Muscle of leg (tissue), 11 donors: ENCODE data around the gene BCAS3. TPM values are rescaled to one million over a fixed set of nuclear protein-coding genes. Genes with fewer than 3 reads are reported as not detected.
A peak's percentile ranks its signal among the peaks of the same experiment; 100 is the strongest.

Experiments
- DNase-seq: peaks from one replicate; pipeline ENCODE4 v3.0.0; 2013
- H3K27ac ChIP-seq: one replicate; pipeline ENCODE4 v1.5.1; 2013; ENCODE audit warnings: mild to moderate bottlenecking, low read length, control low read depth
- H3K27me3 ChIP-seq: one replicate; pipeline ENCODE4 v1.6.1; 2013; ENCODE audit warnings: low read length; ENCODE audit not compliant: control insufficient read depth, insufficient read depth
- H3K36me3 ChIP-seq: one replicate; pipeline ENCODE4 v1.6.1; 2013; ENCODE audit warnings: low read length; ENCODE audit not compliant: control insufficient read depth, insufficient read depth
- H3K4me1 ChIP-seq: one replicate; pipeline ENCODE4 v1.6.1; 2013; ENCODE audit warnings: low read length; ENCODE audit not compliant: control insufficient read depth, insufficient read depth
- H3K4me3 ChIP-seq: one replicate; pipeline ENCODE4 v1.5.1; 2013; ENCODE audit warnings: low read length, control low read depth
- H3K9me3 ChIP-seq: replicated peaks from 2 replicates; pipeline ENCODE4 v1.6.1; 2013; ENCODE audit warnings: low read depth, low read length; ENCODE audit not compliant: control insufficient read depth
- WGBS: methylation state at CpG from one replicate; pipeline ENCODE4 v1.1.5; 2013; ENCODE audit warnings: missing lambda C conversion rate; ENCODE audit not compliant: insufficient coverage; 5-methylcytosine and 5-hydroxymethylcytosine counted together
- polyA plus RNA-seq, 8 donors: library from polyadenylated mRNA; unstranded; fragments of 120-200 nt; gene quantifications; one replicate each; pipeline versions ENCODE4 v1.2.1 to v1.2.3, GENCODE V29; 2013; ENCODE audit warnings: inconsistent platforms in 1 of 8, low replicate concordance in 1 of 8; ENCODE audit not compliant: insufficient read length in 8 of 8, insufficient read depth in 1 of 8
- total RNA-seq: library from RNA; stranded (reverse); fragments of 120-200 nt; gene quantifications from one replicate; pipeline ENCODE4 v1.2.4, GENCODE V29; 2013

The BCAS3 gene
- total and polyA plus RNA-seq, 9 donors = 7.6 to 15.8 (median 9.5) TPM

DNA sequence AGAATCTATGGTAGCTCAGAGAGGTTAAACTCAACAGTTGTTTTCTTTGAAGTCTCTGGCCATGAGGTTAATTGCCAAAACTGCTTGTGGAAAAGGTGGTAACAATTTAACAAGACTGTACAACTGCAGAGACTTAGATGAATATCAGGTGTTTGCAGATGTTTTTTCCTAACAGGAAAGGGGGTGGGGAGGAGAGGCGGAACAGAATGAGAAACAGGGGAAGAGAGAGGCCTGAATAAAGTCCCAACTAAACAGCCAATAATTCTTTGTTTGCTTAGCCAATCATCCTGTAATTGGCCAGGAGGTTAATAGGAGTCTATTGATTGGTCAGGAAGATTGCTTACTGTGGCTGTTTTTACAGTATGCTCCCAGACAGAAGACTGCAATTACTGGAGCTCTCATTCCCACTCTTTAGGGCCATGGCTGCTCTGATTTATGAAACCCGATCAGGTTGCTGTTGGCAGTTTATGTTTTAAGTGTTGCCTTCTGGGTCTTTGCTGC is 472.3 kb downstream of the BCAS3 start:
- no peak overlapping the region for H3K4me3 ChIP-seq
- H3K36me3 ChIP-seq = no peaks in the 10 kb centered on the region
- no peaks in the 10 kb centered on the region for H3K27me3 ChIP-seq
- DNase-seq = no peak
- H3K27ac ChIP-seq = no peak overlapping the region
- no peaks in the 10 kb centered on the region for H3K9me3 ChIP-seq
- WGBS = no CpG with 5 or more reads among the region's 2 CpGs
- peaks cover 10% of the 10 kb centered on the region for H3K4me1 ChIP-seq

DNA sequence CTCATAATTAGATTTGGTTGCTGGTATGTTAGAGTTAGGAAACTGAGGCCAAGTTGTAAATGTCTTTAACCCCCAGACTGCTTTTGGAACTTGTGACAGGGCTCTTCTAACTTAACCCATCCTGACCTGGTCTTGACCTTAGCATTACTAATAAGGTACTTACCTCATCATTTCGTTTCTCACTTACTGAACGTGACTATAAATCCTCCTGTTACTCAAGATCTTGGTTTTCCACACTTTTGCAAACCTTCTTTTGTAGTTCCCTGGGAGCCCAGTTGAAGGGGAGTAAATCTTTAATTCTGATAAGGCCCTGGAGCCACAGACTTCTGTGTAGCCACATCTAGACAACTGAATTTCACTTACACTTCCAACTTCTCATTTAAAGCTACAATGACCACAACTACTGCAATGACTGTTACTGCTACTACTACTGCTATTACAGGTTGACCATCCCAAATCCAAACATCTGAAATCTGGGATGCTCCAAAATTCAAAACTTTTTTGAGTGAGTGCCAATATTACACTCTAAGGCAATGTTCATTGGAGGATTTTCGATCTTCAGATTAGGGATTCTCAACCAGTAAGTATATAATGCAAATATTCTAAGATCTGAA is 473.1 kb downstream of the BCAS3 start:
- WGBS = no CpG with 5 or more reads among the region's 3 CpGs
- no peak for DNase-seq
- H3K27ac ChIP-seq = no peak overlapping the region

DNA sequence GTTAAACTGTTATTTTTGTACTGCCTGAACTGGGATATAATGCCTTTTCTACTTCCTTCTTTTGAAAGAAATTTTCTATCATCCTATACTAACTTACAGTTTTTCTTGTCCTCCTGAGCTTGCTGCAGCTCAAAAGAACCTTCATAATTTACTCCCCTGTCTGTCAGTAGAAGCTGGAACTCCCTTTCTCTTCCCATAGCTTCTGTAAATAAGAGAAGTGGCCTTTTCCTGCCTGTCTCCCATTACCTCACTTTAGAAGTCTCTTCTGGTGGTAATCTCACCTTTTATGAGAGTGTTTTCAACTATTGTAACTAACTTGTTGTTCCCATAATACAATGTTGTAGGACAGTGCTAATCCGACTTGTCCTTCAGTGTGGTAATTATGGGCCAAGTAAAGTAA is 475.2 kb downstream of the BCAS3 start:
- Histone ChIP-seq H3K4me1 (no peaks in the 10 kb centered on the region), H3K9me3 (no peaks in the 10 kb centered on the region), H3K27me3 (no peaks in the 10 kb centered on the region), H3K27ac (no peak overlapping the region), H3K36me3 (no peaks in the 10 kb centered on the region), H3K4me3 (no peak overlapping the region)
- no peak for DNase-seq
- no CpG with 5 or more reads among the region's 1 CpG for WGBS

More for the DNA sequence above, 473.1 kb downstream of the BCAS3 start:
- no peak overlapping the region for H3K4me3 ChIP-seq
- no peaks in the 10 kb centered on the region for H3K36me3 ChIP-seq
- H3K9me3 ChIP-seq = no peaks in the 10 kb centered on the region
- peaks cover 5% of the 10 kb centered on the region for H3K4me1 ChIP-seq
- no peaks in the 10 kb centered on the region for H3K27me3 ChIP-seq

DNA sequence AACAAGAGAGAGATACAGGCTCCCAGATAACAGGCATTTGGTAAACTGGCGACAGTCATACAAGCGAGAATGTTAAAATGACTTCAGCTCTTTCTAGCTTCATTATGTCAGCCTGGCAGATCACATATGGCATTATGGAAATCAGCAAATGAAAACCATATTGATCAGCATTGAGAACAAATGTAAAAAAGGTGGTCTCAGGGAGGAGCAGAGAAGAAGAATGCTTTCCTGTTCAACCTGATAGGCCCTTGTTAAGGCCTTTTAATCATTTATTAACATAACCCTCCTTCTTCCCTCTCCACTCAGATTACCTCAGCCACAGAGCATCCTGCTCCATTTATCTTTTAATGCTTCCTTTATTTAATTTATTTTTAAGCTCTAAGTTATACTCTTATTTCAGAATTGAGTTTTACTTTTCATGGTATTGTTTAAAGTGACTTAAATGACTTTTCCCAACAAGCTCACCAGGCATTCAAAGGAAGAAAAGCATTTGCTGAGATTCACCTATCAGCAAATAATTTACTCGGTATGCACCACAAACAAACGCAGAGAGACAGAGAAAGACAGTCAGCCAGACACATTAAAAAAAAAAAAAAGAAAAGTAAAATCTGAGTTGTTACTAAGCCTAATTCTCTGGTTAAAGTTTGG is 478.1 kb downstream of the BCAS3 start:
- WGBS = no CpG with 5 or more reads among the region's 4 CpGs
- Histone ChIP-seq H3K4me1 (peaks cover 2% of the 10 kb centered on the region), H3K27me3 (no peaks in the 10 kb centered on the region), H3K27ac (no peak overlapping the region), H3K9me3 (no peaks in the 10 kb centered on the region), H3K4me3 (no peak overlapping the region), H3K36me3 (no peaks in the 10 kb centered on the region)
- DNase-seq = no peak

DNA sequence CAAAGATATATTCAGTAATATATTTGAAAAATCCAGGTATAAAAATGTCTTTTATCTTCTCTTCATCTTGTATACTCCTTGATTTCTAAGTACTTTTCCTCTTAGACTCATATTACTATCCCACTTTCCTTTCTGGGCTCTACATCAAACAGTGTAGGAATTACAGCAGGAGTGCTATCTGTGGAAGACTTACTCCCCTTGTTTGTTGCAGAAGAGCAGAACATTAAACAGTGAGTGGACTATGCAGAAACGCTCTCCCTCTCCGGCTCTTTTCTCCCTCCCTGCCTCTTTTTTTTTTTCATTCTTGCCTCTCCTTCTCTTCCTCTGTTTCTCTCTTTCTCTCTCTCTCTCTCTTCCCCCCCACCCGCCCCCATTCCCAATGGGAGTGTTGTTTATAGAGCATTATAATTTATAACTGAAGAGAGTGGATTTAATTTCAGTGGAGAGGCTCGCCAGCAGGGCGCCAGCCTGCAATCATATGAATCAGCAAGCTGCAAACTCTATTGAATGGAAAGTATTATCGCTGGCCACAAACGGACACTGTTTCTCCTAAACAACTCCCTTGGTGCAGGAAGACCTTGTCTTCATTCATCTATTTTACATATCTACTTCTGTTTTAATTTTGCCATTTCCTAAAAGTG is 479.7 kb downstream of the BCAS3 start:
- Histone ChIP-seq H3K4me1 (peaks cover 2% of the 10 kb centered on the region), H3K4me3 (no peak overlapping the region), H3K27ac (peak overlapping the region; percentile 15), H3K27me3 (no peaks in the 10 kb centered on the region), H3K9me3 (no peaks in the 10 kb centered on the region), H3K36me3 (no peaks in the 10 kb centered on the region)
- WGBS = no CpG with 5 or more reads among the region's 7 CpGs
- peak; percentile 69 for DNase-seq

DNA sequence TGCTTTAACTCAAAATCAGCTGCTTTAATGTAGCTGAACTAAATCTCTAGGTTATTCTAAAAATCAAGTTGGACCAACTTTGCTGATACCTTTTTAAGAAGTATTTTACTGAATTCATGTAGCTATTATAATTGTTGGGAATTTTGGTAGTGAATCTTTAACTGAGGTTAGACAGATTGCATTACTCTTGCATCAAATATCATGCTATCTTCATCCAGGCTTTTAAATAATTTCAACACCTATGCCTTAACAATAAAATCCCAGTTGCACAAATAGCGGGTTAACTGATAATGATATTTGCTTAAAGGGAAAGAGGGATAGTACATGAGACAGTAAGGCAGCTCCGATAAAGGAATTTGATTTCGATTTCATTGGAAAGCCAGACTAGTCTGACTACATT is 480.7 kb downstream of the BCAS3 start:
- Histone ChIP-seq H3K9me3 (no peaks in the 10 kb centered on the region), H3K36me3 (no peaks in the 10 kb centered on the region), H3K4me3 (no peak overlapping the region), H3K27me3 (no peaks in the 10 kb centered on the region), H3K27ac (no peak overlapping the region), H3K4me1 (peaks cover 2% of the 10 kb centered on the region)
- no CpG with 5 or more reads among the region's 3 CpGs for WGBS
- DNase-seq = no peak

DNA sequence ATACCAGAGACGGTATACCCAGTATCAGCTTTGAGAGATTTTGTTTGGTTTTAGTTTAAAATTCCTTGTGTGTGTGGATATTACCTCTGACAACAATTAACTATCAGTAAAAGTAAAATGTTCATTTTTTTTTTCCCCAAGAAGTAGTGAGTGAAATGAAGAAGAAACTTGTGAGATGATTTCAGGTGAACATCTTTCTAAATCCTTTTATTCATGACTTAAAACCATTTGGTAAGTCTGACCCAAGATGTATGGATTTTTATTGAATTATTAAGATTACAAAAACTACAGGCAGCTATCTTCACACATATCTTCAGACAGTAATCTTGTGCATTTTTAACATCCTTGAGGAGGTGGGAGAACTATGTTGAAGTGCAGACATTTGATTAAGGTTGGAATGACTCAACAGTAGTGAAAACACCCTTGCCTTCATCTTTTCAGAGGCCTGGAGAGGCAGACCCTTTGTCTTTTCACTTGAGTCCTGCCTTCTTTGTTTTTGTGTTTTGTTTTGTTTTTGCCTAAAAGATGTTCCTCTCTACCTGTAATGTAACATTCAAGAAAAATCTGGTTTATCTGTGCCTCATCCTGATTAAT is 481.7 kb downstream of the BCAS3 start:
- no peak overlapping the region for H3K27ac ChIP-seq
- no peak for DNase-seq
- WGBS = no CpG with 5 or more reads among the region's 1 CpG

DNA sequence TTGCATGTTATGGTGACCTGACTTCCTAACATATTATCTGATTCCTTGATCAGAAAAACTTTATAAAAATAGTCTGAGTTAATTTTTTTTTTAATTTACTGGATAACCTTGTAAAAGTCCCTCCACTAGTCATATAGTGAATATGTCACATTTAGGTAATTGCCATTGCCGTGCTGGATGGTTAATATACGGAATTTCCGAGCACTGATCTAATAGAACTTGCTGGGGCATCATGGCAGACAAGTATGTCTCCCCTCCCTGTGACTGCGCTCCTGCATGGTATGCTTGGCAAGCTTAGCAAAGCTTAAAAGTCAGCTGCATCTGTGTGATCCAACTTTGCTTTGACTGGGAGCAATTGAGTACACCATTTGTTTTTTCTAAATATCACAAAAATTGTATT is 482.6 kb downstream of the BCAS3 start:
- peaks cover 2% of the 10 kb centered on the region for H3K4me1 ChIP-seq

More for the DNA sequence above, 481.7 kb downstream of the BCAS3 start:
- Histone ChIP-seq H3K4me1 (peaks cover 2% of the 10 kb centered on the region), H3K4me3 (no peak overlapping the region), H3K36me3 (no peaks in the 10 kb centered on the region), H3K9me3 (no peaks in the 10 kb centered on the region), H3K27me3 (no peaks in the 10 kb centered on the region)

DNA sequence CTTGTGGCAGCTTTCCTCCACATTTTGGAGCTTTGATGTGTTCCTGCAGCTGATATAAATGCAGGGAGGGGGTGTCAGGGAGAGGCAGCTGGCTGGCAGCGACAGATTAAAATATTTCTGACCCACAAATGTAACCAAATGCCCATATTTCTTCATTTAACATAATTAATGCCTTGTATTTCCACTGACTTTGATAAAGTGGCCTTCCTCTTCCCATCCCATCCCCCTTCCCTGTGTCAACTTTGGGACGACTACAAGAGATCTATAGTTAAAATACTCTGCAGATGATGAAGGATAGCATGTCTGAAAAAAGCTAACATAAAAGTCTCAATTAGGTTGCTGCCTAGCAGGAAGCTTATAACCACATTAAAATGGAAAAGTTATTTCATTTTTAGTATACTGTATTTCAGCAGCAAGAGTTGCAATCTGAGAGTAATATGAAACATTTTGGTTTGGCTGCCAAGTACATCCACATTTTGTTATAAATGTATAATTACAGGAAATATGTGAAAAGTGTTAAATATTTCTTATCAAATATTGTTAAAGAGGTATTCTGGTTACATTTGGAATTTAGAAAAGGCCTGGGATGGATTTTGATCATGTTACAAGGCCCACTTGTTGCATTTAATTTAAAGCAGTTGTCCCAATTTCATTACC is 483.3 kb downstream of the BCAS3 start:
- Histone ChIP-seq H3K27ac (no peak overlapping the region), H3K4me1 (peaks cover 2% of the 10 kb centered on the region), H3K36me3 (no peaks in the 10 kb centered on the region), H3K4me3 (no peak overlapping the region), H3K27me3 (no peaks in the 10 kb centered on the region), H3K9me3 (no peaks in the 10 kb centered on the region)
- no CpG with 5 or more reads among the region's 2 CpGs for WGBS
- no peak for DNase-seq

More for the DNA sequence above, 482.6 kb downstream of the BCAS3 start:
- Histone ChIP-seq H3K4me3 (no peak overlapping the region), H3K27me3 (no peaks in the 10 kb centered on the region), H3K36me3 (no peaks in the 10 kb centered on the region), H3K27ac (no peak overlapping the region), H3K9me3 (no peaks in the 10 kb centered on the region)
- WGBS = 90% methylated on average over 4 of the region's 4 CpGs
- DNase-seq = no peak
